RWPE2 (cell line): Measurements from ENCODE around the gene GPALPP1.
"Not testable (repeated sequence)": the region's sequence is repeated elsewhere in the genome, so short reads cannot be mapped to it uniquely, and the experiment has no call there.

Experiments
- ATAC-seq: fragments of 200-7000 bp; cut with Tn5 transposase; 3 replicates; pipeline ENCODE4 v1.9.1; 2021; ENCODE audit warnings: low read depth
- DNase-seq: peaks from one replicate; pipeline ENCODE4 v3.0.0-alpha.2; 2020; ENCODE audit warnings: low spot score
- H3K27ac ChIP-seq: fragments of 450-650 bp; 2 replicates; pipeline ENCODE4 v1.5.1; 2017; ENCODE audit warnings: mild to moderate bottlenecking; ENCODE audit not compliant: poor library complexity, severe bottlenecking
- H3K27me3 ChIP-seq: fragments of 250-450 bp; sonication (Bioruptor Pico); 2 replicates; pipeline ENCODE4 v1.5.1; 2021; ENCODE audit warnings: mild to moderate bottlenecking, moderate library complexity; ENCODE audit not compliant: insufficient read depth, poor library complexity, severe bottlenecking
- H3K36me3 ChIP-seq: fragments of 250-450 bp; sonication (Bioruptor Pico); 2 replicates; pipeline ENCODE4 v1.5.1; 2020; ENCODE audit warnings: low read depth, mild to moderate bottlenecking, moderate library complexity
- H3K4me1 ChIP-seq: fragments of 250-450 bp; sonication (Bioruptor Pico); 2 replicates; pipeline ENCODE4 v1.5.1; 2021; ENCODE audit warnings: mild to moderate bottlenecking, moderate library complexity; ENCODE audit not compliant: insufficient read depth, poor library complexity, severe bottlenecking
- H3K4me3 ChIP-seq: fragments of 250-450 bp; sonication (Bioruptor Pico); 2 replicates; pipeline ENCODE4 v1.5.1; 2021; ENCODE audit warnings: mild to moderate bottlenecking, moderate library complexity; ENCODE audit not compliant: severe bottlenecking
- H3K9me3 ChIP-seq: fragments of 250-450 bp; sonication (Bioruptor Pico); 2 replicates; pipeline ENCODE4 v1.5.1; 2021; ENCODE audit warnings: mild to moderate bottlenecking, moderate library complexity; ENCODE audit not compliant: severe bottlenecking
- TF ChIP-seq, protein P1 (sequence below): fragments of 450-650 bp; IDR thresholded peaks from one replicate; pipeline ENCODE4 v1.5.1; 2017; ENCODE audit warnings: mild to moderate bottlenecking, moderate library complexity; ENCODE audit not compliant: poor library complexity, severe bottlenecking

GPALPP1 gene

DNA sequence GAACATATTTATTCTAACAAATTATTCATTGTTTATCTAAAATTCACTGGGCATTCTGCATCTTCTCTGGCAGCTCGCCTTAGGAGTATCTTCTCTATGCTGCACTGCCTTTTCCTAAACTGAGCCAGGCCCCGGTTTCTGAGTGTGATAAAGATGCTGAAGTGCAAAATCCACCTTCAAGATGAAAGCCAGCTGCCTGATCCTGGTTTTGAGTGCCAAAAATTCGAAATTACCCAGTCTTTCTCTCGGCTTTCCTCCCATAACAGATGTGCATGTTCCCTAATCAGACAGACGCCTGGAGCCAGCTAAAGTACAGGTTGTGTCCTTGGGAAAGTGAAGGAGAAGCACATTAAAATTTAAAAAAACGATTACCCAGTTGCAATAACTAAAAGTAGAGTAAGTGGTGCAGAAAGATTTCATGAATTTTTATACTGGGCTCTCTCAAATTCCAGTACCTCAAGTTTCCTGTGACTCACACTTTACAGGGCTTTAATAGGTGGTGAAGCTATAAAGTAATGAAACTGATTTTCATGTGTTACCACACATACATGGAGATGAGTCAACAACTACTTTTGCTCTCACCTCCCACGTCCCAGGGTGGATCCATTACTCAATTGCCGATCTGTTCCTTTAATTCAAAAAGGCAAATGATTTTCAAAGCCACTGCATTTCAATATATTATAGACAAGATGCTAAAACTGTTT, 66.0 kb downstream of the GPALPP1 start:
- Histone ChIP-seq H3K27me3 (no peaks in the 10 kb centered on the region), H3K4me1 (peaks cover 20% of the 10 kb centered on the region), H3K36me3 (no peaks in the 10 kb centered on the region), H3K9me3 (no peaks in the 10 kb centered on the region), H3K27ac (peak overlapping the region; percentile 92), H3K4me3 (no peak overlapping the region)
- DNase-seq (peak; percentile 48), ATAC-seq (peak; percentile 95)
- TF ChIP-seq, protein P1, sequence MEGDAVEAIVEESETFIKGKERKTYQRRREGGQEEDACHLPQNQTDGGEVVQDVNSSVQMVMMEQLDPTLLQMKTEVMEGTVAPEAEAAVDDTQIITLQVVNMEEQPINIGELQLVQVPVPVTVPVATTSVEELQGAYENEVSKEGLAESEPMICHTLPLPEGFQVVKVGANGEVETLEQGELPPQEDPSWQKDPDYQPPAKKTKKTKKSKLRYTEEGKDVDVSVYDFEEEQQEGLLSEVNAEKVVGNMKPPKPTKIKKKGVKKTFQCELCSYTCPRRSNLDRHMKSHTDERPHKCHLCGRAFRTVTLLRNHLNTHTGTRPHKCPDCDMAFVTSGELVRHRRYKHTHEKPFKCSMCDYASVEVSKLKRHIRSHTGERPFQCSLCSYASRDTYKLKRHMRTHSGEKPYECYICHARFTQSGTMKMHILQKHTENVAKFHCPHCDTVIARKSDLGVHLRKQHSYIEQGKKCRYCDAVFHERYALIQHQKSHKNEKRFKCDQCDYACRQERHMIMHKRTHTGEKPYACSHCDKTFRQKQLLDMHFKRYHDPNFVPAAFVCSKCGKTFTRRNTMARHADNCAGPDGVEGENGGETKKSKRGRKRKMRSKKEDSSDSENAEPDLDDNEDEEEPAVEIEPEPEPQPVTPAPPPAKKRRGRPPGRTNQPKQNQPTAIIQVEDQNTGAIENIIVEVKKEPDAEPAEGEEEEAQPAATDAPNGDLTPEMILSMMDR, result no peak

DNA sequence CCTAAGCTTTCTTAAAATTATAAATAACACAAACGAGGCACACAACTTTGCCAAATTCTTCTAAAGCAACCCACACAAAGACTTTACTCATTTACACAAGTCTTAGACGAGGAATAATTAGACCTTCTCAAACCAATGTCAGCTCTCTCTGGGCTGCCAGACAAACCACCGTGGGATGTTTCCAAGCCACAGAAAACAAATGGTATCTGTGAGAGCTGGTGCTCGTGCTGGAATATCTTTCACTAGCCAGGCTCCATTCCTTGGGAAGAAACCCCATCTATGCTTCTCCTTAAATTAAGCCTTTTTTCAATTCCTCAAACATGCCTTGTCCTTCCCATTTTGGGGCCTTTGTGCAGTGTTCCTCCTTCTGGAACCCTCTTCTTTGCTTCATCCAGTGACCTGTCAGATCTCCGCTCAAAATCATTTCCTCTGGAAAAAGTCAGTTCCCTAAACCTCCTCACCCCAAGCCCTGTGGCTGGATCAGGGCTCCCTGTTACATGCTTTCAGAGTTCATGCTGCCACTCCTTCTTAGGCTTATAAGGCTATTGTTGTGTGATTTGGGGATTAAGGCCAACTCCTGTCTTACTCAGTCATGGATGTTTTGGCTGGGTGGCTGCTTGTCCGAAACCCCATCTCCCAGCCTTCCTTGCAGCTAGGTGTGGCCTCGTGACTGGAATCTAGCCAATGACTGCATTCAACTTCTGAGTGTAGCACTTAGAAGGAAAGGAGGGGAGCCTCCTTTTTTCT, 66.7 kb downstream of the GPALPP1 start:
- peak overlapping the region; percentile 92 for H3K27ac ChIP-seq
- DNase-seq, result no peak

DNA sequence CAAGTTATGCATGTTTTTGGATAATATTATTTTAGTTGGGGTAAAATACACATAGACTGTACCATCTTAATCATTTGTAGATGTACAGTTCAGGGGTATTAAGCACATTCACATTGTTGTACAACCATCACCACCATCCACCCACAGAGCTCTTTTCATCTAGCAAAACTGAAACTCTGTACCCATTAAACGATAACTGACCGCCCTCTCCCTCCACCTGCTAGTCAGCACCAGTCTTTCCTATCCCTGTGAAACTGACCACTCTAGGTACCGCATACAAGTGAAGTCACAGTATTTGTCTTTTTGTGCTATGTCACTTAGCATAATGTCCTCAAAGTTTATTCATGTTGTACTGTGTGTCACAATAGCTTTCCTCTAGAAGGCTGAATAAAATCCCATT, 70.7 kb downstream of the GPALPP1 start:
- Histone ChIP-seq H3K27me3 (no peaks in the 10 kb centered on the region), H3K4me1 (peaks cover 15% of the 10 kb centered on the region), H3K27ac (no peak overlapping the region), H3K9me3 (no peaks in the 10 kb centered on the region), H3K4me3 (no peak overlapping the region), H3K36me3 (no peaks in the 10 kb centered on the region)
- DNase-seq (no peak), ATAC-seq (no peak)
- TF ChIP-seq, protein P1, result no peak

More for the DNA sequence above, 66.7 kb downstream of the GPALPP1 start:
- peak; percentile 65 for ATAC-seq
- TF ChIP-seq, protein P1, result no peak
- H3K27me3 ChIP-seq, result no peaks in the 10 kb centered on the region
- H3K9me3 ChIP-seq, result no peaks in the 10 kb centered on the region
- no peak overlapping the region for H3K4me3 ChIP-seq
- no peaks in the 10 kb centered on the region for H3K36me3 ChIP-seq
- H3K4me1 ChIP-seq, result peaks cover 20% of the 10 kb centered on the region

DNA sequence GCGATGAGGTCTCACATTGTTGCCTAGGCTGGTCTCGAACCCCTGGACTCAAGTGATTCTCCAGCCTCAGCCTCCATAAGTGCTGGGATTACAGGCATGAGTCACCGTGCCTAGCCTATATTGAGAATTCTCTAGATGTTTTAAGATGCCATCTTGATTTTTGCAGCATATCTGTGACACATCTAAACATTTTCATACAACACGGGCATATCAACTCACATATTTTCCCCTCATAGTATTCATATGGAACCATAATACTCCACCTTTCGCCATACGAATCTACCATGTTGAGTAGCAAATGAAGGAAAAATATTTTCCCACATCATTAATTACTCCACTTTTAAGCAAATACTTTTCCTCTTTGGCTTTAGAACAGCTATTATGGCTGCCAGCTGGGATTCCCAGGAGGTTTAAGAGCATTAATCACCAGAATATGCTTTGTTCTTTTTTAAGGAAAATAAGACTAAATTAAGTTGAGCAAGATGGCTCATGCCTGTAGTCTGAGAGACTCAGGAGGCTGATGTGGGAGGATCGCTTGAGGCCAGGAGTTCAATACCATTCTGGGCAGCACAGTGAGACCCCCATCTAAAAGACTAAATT, 74.0 kb downstream of the GPALPP1 start:
- no peak for DNase-seq
- no peaks in the 10 kb centered on the region for H3K4me1 ChIP-seq
- no peak overlapping the region for H3K4me3 ChIP-seq
- TF ChIP-seq, protein P1, result no peak
- no peak overlapping the region for H3K27ac ChIP-seq
- H3K27me3 ChIP-seq, result no peaks in the 10 kb centered on the region
- no peak for ATAC-seq
- no peaks in the 10 kb centered on the region for H3K9me3 ChIP-seq
- no peaks in the 10 kb centered on the region for H3K36me3 ChIP-seq

DNA sequence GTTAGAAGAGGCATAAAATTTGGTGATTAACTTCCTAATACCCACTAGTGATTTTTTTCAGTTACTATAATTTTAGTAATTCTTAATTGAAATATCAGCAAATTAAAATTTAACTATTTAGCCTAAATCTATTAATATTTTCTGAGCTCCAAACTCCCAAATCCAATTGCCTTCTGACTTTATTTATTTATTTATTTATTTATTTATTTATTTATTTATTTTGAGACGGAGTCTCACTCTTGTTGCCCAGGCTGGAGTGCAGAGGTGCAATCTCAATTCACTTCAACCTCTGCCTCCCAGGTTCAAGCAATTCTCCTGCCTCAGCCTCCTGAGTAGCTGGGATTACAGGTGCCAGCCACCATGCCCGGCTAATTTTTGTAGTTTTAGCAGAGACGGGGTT, 74.6 kb downstream of the GPALPP1 start:
- H3K36me3 ChIP-seq, result not testable (repeated sequence)

More for the DNA sequence above, 74.6 kb downstream of the GPALPP1 start:
- H3K4me3 ChIP-seq, H3K27ac ChIP-seq, H3K9me3 ChIP-seq, H3K27me3 ChIP-seq, DNase-seq, H3K4me1 ChIP-seq, ATAC-seq: not testable (repeated sequence)
